Loucy (cell line): ENCODE measurements around the gene SP8.

Source experiments
- H2AFZ ChIP-seq: fragments of 200-600 bp; sonication (generic); 2 replicates; pipeline ENCODE4 v1.6.0; 2016; ENCODE audit warnings: antibody characterized with exemption, mild to moderate bottlenecking, low read length, moderate library complexity
- H3F3A ChIP-seq: fragments of 200-600 bp; 2 replicates; pipeline ENCODE4 v1.6.0; 2016; ENCODE audit warnings: antibody characterized with exemption, low read depth, mild to moderate bottlenecking
- H3K27me3 ChIP-seq: fragments of 200-600 bp; sonication (generic); 2 replicates; pipeline ENCODE4 v1.6.1; 2014; ENCODE audit warnings: low read length, mild to moderate bottlenecking; ENCODE audit not compliant: insufficient read depth, poor library complexity, severe bottlenecking
- H3K36me3 ChIP-seq: fragments of 200-600 bp; sonication (generic); 2 replicates; pipeline ENCODE4 v1.6.1; 2016; ENCODE audit warnings: low read length; ENCODE audit not compliant: insufficient read depth
- H3K4me1 ChIP-seq: fragments of 200-600 bp; sonication (generic); 2 replicates; pipeline ENCODE4 v1.5.1; 2014; ENCODE audit warnings: low read length, mild to moderate bottlenecking; ENCODE audit not compliant: insufficient read depth, poor library complexity, severe bottlenecking
- H3K4me2 ChIP-seq: fragments of 200-600 bp; sonication (generic); 2 replicates; pipeline ENCODE4 v1.6.0; 2014; ENCODE audit warnings: antibody characterized with exemption, low read length, low read depth, mild to moderate bottlenecking; ENCODE audit not compliant: poor library complexity, severe bottlenecking
- H3K4me3 ChIP-seq: fragments of 200-600 bp; sonication (generic); 2 replicates; pipeline ENCODE4 v1.5.1; 2014; ENCODE audit warnings: low read length, mild to moderate bottlenecking, mixed read lengths; ENCODE audit not compliant: poor library complexity, severe bottlenecking
- H3K79me2 ChIP-seq: fragments of 200-600 bp; sonication (generic); 2 replicates; pipeline ENCODE4 v1.6.1; 2014; ENCODE audit warnings: low read length; ENCODE audit not compliant: insufficient read depth
- H3K9ac ChIP-seq: fragments of 200-600 bp; sonication (generic); 2 replicates; pipeline ENCODE4 v1.6.0; 2014; ENCODE audit warnings: mild to moderate bottlenecking, low read depth, low read length, moderate library complexity; ENCODE audit not compliant: poor library complexity, severe bottlenecking
- H3K9me2 ChIP-seq: fragments of 200-600 bp; sonication (generic); replicated peaks from 2 replicates; pipeline ENCODE4 v1.6.1; 2016; ENCODE audit warnings: low read depth, low read length, mixed read lengths
- H3K9me3 ChIP-seq: fragments of 200-600 bp; sonication (generic); 2 replicates; pipeline ENCODE4 v1.6.1; 2014; ENCODE audit warnings: mild to moderate bottlenecking, antibody characterized with exemption, low read length, low read depth; ENCODE audit not compliant: insufficient read depth
- H4K20me1 ChIP-seq: fragments of 200-600 bp; sonication (generic); 2 replicates; pipeline ENCODE4 v1.6.0; 2014; ENCODE audit warnings: antibody characterized with exemption, low read length, mild to moderate bottlenecking; ENCODE audit not compliant: insufficient read depth, poor library complexity, severe bottlenecking
- CTCF ChIP-seq: fragments of 200-600 bp; sonication (generic); conservative IDR thresholded peaks from 2 replicates; pipeline ENCODE4 v1.5.1; 2014; ENCODE audit warnings: mild to moderate bottlenecking, antibody characterized with exemption, low read length
- EZH2phosphoT487 ChIP-seq: fragments of 200-600 bp; IDR thresholded peaks from 2 replicates; pipeline ENCODE4 v1.6.1; 2018; ENCODE audit warnings: antibody characterized with exemption, mild to moderate bottlenecking, moderate library complexity, borderline replicate concordance

SP8 gene

GRCh38 chr7:20784388-20785156, 2.1 kb downstream of the SP8 start:
- H3K4me1 ChIP-seq, result no peaks in the 10 kb centered on the region
- H3K79me2 ChIP-seq, result no peaks in the 10 kb centered on the region
- H3K4me2 ChIP-seq, result no peak overlapping the region
- H3K4me3 ChIP-seq, result no peak overlapping the region
- no peak overlapping the region for H2AFZ ChIP-seq
- no peaks in the 10 kb centered on the region for H3K9me3 ChIP-seq
- no peaks in the 10 kb centered on the region for H3K9me2 ChIP-seq
- no peak overlapping the region for H3K9ac ChIP-seq
- H3F3A ChIP-seq, result no peaks in the 10 kb centered on the region
- H3K36me3 ChIP-seq, result no peaks in the 10 kb centered on the region
- no peaks in the 10 kb centered on the region for H4K20me1 ChIP-seq
- no peaks in the 10 kb centered on the region for H3K27me3 ChIP-seq
- TF ChIP-seq CTCF (no peak), EZH2phosphoT487 (no peak)

GRCh38 chr7:20783700-20784387, 2.8 kb downstream of the SP8 start:
- H3K4me2 ChIP-seq, result no peak overlapping the region
- H4K20me1 ChIP-seq, result no peaks in the 10 kb centered on the region
- no peaks in the 10 kb centered on the region for H3K9me2 ChIP-seq
- no peaks in the 10 kb centered on the region for H3K9me3 ChIP-seq
- no peaks in the 10 kb centered on the region for H3K4me1 ChIP-seq
- no peaks in the 10 kb centered on the region for H3K79me2 ChIP-seq
- H3K4me3 ChIP-seq, result no peak overlapping the region
- no peaks in the 10 kb centered on the region for H3K36me3 ChIP-seq
- no peaks in the 10 kb centered on the region for H3K27me3 ChIP-seq
- H3K9ac ChIP-seq, result no peak overlapping the region
- H3F3A ChIP-seq, result no peaks in the 10 kb centered on the region
- H2AFZ ChIP-seq, result no peak overlapping the region
- TF ChIP-seq CTCF (no peak), EZH2phosphoT487 (no peak)

GRCh38 chr7:20783125-20783699, 3.5 kb downstream of the SP8 start:
- Histone ChIP-seq H3K4me2 (no peak overlapping the region), H3K4me3 (no peak overlapping the region), H3K27me3 (no peaks in the 10 kb centered on the region), H3F3A (no peaks in the 10 kb centered on the region), H3K9ac (no peak overlapping the region), H3K9me3 (no peaks in the 10 kb centered on the region), H3K36me3 (no peaks in the 10 kb centered on the region), H3K79me2 (no peaks in the 10 kb centered on the region), H3K9me2 (no peaks in the 10 kb centered on the region), H2AFZ (no peak overlapping the region), H4K20me1 (no peaks in the 10 kb centered on the region), H3K4me1 (no peaks in the 10 kb centered on the region)
- TF ChIP-seq EZH2phosphoT487, result no peak
